Lower leg skin (tissue), 4 donors: ENCODE data around the gene SSH2. TPM values are rescaled to one million over a fixed set of nuclear protein-coding genes. Genes with fewer than 3 reads are reported as not detected.
"Not testable (repeated sequence)": the region's sequence is repeated elsewhere in the genome, so short reads cannot be mapped to it uniquely, and the experiment has no call there.

Source experiments
- DNase-seq, 2 donors: peaks; one replicate each; pipeline ENCODE4 v3.0.0-alpha.2; 2019; ENCODE audit warnings: low spot score in 2 of 2
- H3K4me3 ChIP-seq: fragments of 200-600 bp; sonication (generic); 2 replicates; pipeline ENCODE4 v1.5.1; 2017; ENCODE audit warnings: mild to moderate bottlenecking, low read depth; ENCODE audit not compliant: poor library complexity, severe bottlenecking
- CTCF ChIP-seq, 3 donors: fragments of 450-650 bp; IDR thresholded peaks; one replicate each; pipeline ENCODE4 v1.5.1; 2016; ENCODE audit warnings: antibody characterized with exemption in 3 of 3, mild to moderate bottlenecking in 3 of 3, moderate library complexity in 2 of 3
- POLR2A ChIP-seq, 2 donors: fragments of 450-650 bp; IDR thresholded peaks; one replicate each; pipeline ENCODE4 v1.6.1; 2016 to 2017; ENCODE audit warnings: antibody characterized with exemption in 2 of 2, mild to moderate bottlenecking in 1 of 2, moderate library complexity in 1 of 2
- WGBS, 2 donors: methylation state at CpG; one replicate each; pipeline ENCODE4 v1.1.5; 2018; 5-methylcytosine and 5-hydroxymethylcytosine counted together
- intact Hi-C: fragments of 100-400 bp; cut with DNase I; formaldehyde crosslinking; loops from one replicate; pipeline ENCODE4 v1.15.0; 2023; ENCODE audit warnings: low total_unique reads
- total RNA-seq, 4 donors: library from RNA; depleted of rRNA; stranded (reverse); fragments of >200 nt; gene quantifications; one replicate each; pipeline ENCODE4 v1.1.0, GENCODE V29; 2016

The SSH2 gene
- total RNA-seq, 4 donors from 2014 or later: 10.0 to 20.3 (median 15.3) TPM

GRCh38 chr17:29867643-29868181 lies 62.3 kb downstream of the SSH2 start:
- no peak for DNase-seq
- H3K4me3 ChIP-seq: no peak overlapping the region
- intact Hi-C loops: no loop called here
- no peak for TF ChIP-seq POLR2A (IDR thresholded peaks at IDR 0.05)
- no peak for TF ChIP-seq CTCF (IDR thresholded peaks at IDR 0.05)
- 80 to 83% methylated on average over 2 of the region's 2 CpGs for WGBS, 2 donors

GRCh38 chr17:29866746-29867404 lies 63.2 kb downstream of the SSH2 start:
- no peak for DNase-seq
- no peak overlapping the region for H3K4me3 ChIP-seq
- no peak for TF ChIP-seq CTCF (IDR thresholded peaks at IDR 0.05)
- TF ChIP-seq POLR2A (IDR thresholded peaks at IDR 0.05): no peak
- WGBS, 2 donors: 81 to 82% methylated on average over 5 of the region's 5 CpGs
- intact Hi-C loops: no loop called here

DNA sequence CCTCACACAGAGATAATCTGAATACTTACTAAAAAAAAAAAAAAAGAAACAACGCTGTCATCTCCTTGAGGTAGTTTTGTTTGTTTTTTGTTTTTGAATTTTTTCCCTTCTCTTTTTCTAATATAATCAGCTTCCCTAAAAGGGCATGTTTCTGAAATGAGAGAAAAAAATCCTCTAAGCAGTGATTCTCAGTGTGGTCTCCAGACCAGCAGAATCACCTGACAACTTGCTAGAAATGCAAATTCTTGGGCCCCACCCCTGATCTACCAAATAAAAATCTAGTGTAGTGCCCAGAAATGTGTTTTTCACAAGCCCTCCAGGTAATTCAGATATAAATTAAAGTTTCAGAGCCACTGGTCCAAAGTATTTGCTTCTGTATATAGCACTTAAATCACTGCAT lies 65.4 kb downstream of the SSH2 start:
- TF ChIP-seq POLR2A (IDR thresholded peaks at IDR 0.05) (no peak), CTCF (IDR thresholded peaks at IDR 0.05) (no peak)
- no peak for DNase-seq
- H3K4me3 ChIP-seq: no peak overlapping the region
- intact Hi-C loops: no loop called here
- WGBS, 2 donors: 95 to 96% methylated on average over 1 of the region's 1 CpG

- intact Hi-C loops, H3K4me3 ChIP-seq, DNase-seq: not testable (repeated sequence)
- WGBS, 2 donors: 79 to 92% methylated on average over 4 of the region's 4 CpGs
Observed at GRCh38 chr17:29864123-29864522, 65.9 kb downstream of the SSH2 start.

GRCh38 chr17:29862951-29863350 lies 67.1 kb downstream of the SSH2 start:
- TF ChIP-seq POLR2A (IDR thresholded peaks at IDR 0.05) (no peak), CTCF (IDR thresholded peaks at IDR 0.05) (no peak)
- intact Hi-C loops: no loop called here
- H3K4me3 ChIP-seq: no peak overlapping the region
- DNase-seq: no peak

- TF ChIP-seq POLR2A (IDR thresholded peaks at IDR 0.05) (no peak), CTCF (IDR thresholded peaks at IDR 0.05) (no peak)
- intact Hi-C loops: no loop called here
- no peak overlapping the region for H3K4me3 ChIP-seq
- no peak for DNase-seq
Observed at GRCh38 chr17:29862127-29862526, 67.9 kb downstream of the SSH2 start.

- DNase-seq, H3K4me3 ChIP-seq, intact Hi-C loops: not testable (repeated sequence)
- 82 to 97% methylated on average over 4 of the region's 4 CpGs for WGBS, 2 donors
Observed at GRCh38 chr17:29859445-29859844, 70.6 kb downstream of the SSH2 start.
